Activated CD8-positive, alpha-beta memory T cell treated with anti-CD3 and anti-CD28 coated beads for 1 hour (primary cell): ENCODE results near the gene EXOC6.

Experiments
- DNase-seq, 2 donors: peaks; one replicate each; pipeline ENCODE4 v3.0.0-alpha.2; 2020; ENCODE audit warnings: low read depth in 1 of 2; ENCODE audit errors: extremely low read depth in 1 of 2

Gene EXOC6

DNA sequence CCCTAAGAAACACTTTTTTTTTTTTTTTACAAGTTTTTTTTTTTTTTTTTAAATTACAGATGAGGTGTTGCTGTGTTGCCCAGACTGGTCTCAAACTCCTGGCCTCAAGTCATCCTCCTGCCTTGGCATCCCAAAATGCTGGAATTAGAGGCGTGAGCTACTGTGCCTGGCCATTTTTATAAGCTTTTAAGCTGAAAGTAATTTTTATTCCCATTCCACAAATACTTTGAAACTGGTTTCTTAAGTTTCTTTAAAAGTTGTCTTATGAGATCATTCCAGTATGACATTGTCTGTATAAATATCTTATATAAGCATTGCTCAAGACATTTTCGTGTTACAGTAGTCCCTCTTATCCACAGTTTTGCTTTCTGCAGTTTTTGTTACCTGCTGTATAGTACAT, 150.9 kb downstream of the EXOC6 start:
- no peak for DNase-seq

DNA sequence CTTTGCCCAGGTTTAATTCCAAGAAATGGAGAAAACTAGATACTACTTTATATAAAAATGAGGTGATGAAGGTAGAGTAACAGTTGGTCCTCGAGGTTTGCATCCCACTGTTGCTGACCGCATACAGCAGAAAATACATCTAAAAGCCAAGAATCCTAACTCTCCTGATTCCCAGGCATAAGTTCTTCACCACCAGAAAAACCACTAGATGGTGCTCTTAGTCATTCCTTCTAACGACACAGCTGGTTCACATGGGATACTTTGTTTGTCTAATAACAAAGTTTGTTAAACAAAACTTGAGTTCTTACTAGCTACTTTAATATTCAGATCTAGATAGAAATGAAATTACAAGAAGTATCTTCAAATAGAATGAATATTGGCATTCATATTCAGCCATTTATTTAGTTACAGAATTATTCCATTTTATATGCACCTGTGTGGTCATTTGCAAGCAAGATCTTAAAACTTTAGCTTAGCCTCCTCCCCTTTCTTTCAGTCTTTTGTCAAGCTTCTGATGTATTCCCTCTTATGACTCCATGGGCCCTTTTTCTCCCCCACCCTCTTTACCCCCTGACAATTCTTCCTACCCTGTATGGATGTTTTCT, 158.2 kb downstream of the EXOC6 start:
- no peak for DNase-seq

GRCh38 chr10:93015722-93016121, 167.4 kb downstream of the EXOC6 start:
- no peak for DNase-seq

- no peak for DNase-seq
Observed at GRCh38 chr10:93023013-93023650, 174.8 kb downstream of the EXOC6 start.

DNA sequence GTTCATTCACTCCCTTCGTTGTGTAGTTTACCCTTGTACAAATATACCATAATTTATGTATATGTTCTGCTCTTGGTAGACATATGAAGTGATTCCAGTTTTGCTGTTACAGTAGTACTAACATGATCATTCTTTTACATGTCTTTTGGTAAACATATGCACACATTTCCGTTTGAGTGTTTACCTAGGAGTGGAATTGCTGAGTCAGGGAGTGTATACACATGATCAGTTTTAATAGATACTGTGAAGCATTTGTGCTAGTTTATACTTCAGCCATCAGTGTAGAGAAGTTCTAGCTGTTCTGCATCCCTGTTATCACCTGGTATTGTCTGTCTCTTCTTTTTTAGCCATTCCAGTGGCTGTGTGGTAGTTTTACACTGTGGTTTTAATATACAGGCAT, 177.8 kb downstream of the EXOC6 start:
- DNase-seq: no peak

GRCh38 chr10:93027508-93027907, 179.2 kb downstream of the EXOC6 start:
- no peak for DNase-seq

DNA sequence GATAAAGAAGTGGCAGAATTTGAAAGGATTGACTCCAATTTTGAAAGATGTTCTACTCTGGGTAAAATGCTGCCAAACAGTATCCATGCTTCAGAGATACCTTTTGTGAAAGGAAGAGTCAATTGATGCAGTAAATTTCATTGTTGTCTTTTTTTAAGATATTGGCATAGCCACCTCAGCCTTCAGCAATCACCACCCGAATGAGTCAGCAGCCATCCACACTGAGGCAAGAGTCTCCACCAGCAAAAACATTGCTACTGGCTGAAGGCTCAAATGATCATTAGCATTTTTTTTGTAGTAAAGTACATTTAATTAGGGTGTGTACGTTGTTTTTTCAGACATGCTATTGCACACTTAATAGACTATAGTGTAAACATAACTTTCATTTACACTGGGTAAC, 180.6 kb downstream of the EXOC6 start:
- DNase-seq: no peak

- DNase-seq: no peak
Observed at GRCh38 chr10:93030409-93030808, 182.1 kb downstream of the EXOC6 start.

DNA sequence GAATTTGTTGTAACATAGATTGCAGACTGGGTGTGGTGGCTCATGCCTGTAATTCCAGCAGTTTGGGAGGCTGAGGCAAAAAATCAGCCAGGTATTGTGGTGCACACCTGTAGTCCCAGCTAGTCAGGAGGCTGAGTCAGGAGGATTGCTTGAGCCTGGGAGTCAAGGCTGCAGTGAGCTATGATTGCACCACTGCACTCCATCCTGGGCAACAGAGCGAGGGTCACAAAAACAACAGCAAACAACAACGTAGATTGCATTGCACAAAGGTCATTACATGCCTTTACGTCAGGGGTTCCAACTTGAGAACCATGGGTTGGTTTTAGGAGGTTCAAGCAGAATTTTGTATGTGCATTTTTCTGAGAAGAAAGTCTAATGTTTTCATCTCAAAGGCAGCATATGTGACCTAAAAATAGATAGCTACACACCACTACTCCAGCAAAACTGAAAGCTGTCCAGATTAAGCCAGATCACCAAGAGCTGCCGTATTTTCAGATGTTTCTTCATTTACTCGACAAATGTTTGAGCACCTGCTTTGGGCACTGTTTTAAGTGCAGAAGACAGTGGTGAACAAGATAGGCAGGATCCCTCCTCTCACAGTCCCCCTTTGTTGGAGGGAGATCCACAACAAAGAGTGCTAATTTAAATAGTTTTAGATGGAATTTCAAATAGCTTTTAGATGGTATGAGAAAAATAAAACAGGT, 183.9 kb downstream of the EXOC6 start:
- DNase-seq: no peak

GRCh38 chr10:93032809-93033137, 184.5 kb downstream of the EXOC6 start:
- no peak for DNase-seq

DNA sequence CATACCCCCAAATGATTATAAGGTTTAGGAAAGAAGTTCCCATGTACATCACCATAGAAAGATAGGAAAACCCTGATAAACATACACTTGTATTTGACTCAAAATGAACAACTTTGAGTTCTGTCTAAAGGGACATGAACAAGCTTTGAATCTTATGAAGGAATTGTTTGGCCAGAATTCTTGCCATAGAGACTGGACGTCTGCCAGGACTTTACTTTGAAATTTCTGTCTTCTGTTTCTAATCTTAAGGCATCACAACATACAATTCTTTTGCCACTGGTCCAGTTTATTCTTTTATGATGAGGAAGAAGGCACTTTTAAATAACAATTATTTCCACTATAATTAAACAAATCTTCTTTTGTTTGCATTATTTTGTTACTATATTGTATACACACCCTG, 186.1 kb downstream of the EXOC6 start:
- DNase-seq: no peak

- DNase-seq: no peak
Observed at GRCh38 chr10:93039110-93039509, 190.8 kb downstream of the EXOC6 start.

DNA sequence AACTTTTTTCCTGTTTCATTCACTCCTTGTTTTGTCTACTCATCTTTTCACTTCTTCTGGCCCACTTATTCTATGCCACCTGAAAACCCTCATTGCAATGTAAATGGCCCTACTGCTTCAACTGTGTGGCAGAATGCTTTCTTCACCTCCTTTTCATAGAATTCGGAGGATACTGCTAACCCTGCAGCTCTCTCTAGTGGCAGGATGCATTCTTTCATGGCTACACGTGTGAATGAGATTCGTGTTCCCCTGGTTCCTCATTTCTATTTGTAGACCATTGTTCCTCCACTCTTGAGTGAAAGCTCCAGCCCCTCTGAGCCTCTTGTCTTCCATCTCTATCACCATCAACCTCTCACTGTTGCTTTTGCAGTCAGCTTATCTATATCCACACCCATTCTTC, 191.4 kb downstream of the EXOC6 start:
- DNase-seq: no peak

GRCh38 chr10:93054486-93054885, 206.2 kb downstream of the EXOC6 start:
- no peak for DNase-seq

DNA sequence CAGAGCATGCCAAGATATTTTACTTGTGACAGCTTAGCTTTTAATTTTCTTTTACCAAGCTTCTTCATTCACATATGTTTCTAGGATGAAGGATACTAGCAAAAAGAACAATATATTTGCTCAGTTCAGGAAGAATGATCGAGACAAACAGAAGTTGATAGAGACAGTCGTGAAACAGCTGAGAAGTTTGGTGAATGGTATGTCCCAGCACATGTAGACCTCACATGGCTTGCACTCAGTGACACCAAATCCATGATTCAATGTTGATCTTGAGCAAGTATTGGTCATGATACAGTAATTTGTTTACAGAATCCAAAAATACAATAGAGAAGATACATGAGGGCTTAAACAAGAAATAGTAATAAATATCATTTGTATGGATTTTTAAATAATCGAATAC, 209.8 kb downstream of the EXOC6 start:
- no peak for DNase-seq

GRCh38 chr10:93059975-93060886, 211.9 kb downstream of the EXOC6 start, which contains the start of gene CYP26C1:
Gene CYP26C1, plus strand, starts transcription at chr10:93060798. Its CDS starts 466 bp downstream, at chr10:93061264.
- DNase-seq: no peak

DNA sequence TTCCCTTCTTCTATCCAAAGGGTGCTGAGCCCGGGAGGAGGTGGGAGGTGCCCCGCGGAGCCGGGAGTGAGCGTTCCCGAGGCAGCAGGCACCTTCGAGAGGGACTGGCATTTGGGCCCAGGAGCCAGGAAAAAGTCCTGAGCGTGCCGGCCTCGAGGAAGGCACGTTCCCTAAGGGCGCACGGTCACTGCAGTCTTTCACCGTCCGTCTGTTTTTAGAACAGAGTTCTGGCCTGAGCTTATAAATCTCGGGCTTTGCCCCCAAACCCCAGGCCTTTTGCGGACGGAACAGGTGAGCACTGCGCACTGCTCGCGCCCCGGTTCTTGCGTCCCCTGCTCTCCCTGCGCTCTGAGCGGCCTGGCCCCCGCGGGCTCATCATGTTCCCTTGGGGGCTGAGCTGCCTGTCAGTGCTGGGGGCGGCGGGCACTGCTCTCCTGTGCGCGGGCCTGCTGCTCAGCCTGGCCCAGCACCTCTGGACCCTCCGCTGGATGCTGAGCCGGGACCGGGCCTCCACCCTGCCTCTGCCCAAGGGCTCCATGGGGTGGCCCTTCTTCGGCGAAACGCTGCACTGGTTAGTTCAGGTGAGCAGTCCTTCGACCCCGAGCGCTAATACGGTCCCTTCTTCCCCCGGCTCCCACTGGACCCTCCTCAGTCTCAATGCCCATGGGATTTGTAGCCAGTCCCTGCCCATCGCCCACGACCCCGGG, 212.7 kb downstream of the EXOC6 start:
- DNase-seq: no peak

- no peak for DNase-seq
Observed at GRCh38 chr10:93061594-93062513, 213.5 kb downstream of the EXOC6 start.

- no peak for DNase-seq
Observed at GRCh38 chr10:93062514-93063143, 214.3 kb downstream of the EXOC6 start.
